SHP77 treated with DMSO at 0.1 percent for 48 hours (cell line): ENCODE data around the gene TEX13A.
"Not testable (repeated sequence)": the region's sequence is repeated elsewhere in the genome, so short reads cannot be mapped to it uniquely, and the experiment has no call there.

Source experiments
- DNase-seq: peaks from one replicate; lab custom pipeline; 2025; lab: John Stamatoyannopoulos, UW

The TEX13A gene, protein sequence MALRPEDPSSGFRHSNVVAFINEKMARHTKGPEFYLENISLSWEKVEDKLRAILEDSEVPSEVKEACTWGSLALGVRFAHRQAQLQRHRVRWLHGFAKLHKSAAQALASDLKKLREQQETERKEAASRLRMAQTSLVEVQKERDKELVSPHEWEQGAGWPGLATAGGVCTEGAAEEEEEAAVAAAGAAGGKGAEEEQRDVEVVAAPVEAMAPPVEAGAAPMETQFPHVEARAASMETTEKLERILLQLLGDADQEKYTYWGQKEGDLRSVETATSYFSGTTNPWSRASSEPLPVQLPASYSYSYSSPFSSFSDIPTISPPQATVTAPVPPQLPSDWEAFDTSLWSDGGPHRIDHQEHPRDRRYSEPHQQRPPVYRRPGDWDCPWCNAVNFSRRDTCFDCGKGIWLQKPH

DNA sequence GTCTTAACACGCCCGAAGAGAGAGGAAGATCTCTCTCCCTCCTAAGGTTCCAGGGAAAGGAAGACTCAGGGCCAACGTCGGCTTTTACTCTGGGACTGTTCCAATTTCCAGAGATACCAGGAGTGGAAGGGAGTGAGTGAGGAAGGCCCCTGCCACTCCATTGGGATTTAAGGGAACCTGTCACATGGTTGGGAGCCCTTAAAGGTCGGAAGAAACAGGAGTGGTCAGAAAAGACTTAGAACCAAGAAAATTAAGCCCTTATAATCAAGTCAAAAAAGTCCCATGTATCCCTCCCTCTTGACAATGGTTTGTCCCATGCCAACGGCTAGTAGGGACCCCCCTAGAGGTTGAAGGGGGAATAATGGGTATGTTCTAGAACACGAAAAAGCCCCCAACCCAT lies at the start of gene TEX13A:
Gene TEX13A, minus strand, starts transcription at position 59 of the 400 bp plus-strand sequence. CDS start 297 bp downstream, outside the sequence.
- no peak for DNase-seq

DNA sequence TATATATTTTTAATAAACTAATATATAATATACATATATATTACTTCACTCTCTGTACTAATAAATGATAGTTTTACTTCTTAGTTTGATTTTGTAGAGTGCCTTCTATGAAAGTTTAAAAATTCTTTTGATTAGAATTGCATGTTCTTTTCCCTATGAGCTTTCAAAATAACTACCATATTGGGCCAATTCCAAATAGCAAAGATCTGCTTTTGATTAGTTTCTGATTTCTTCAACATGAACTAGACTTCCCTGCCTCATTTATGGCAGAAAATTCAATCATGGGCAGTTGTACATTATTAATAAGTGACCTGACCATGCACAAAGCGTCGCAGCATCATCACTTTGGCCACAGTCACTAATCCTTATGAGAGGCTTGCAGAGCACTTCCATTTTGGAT lies 48.9 kb upstream of the TEX13A start:
- no peak for DNase-seq

DNA sequence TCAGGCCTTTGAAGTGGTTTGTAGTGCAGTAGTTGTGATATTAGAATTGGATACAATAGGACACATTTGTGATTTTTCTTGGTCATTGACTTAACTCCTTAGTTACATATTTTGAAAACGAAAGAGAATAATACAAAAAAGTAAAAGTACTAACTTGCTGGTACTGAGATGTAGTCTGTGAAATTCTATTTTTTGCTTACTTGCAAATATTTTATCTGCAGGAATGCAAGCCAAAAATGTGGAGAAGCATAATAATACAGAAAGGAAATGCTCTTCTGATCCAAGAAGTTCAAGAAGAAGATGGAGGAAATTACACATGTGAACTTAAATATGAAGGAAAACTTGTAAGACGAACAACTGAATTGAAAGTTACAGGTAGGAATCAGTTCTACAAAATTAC lies 46.7 kb upstream of the TEX13A start:
- DNase-seq, result no peak

DNA sequence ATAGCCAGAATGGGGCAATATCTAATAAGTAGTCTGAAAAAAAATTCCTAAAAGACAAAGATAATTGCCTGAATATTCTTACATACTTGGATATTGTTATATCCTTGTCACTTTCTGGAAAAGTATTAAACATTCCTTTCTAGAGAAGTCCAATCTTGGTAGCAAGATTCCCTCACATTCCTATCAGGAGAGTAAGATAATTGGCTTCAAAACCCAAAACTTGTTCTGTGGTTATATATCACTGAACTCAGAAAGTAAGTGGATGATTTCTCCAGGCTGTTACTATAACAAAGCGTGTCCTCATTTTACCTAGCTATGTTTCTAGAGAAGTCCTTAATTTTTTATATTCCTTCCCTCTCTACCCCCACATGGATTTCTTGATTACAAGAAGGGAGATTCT lies 46.0 kb upstream of the TEX13A start:
- DNase-seq, result no peak

DNA sequence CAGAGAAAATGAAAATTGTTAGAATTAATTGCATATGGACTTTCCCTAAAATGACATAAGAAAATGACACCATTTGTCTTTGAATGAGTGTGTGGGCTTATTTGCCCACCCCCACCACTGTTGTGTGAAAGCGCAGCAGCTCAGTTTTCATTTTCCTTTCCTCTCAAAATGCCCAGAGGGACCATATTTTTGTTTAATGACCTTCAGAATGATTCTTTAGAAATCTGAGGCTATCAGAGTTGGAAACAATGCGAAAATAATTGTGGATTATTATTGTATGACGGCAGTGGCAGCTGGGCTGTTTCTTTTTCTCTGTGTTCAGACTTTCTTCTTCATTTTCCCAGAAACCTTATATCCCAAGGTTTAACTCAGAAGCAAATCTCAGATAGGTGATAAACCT lies 44.6 kb upstream of the TEX13A start:
- no peak for DNase-seq

DNA sequence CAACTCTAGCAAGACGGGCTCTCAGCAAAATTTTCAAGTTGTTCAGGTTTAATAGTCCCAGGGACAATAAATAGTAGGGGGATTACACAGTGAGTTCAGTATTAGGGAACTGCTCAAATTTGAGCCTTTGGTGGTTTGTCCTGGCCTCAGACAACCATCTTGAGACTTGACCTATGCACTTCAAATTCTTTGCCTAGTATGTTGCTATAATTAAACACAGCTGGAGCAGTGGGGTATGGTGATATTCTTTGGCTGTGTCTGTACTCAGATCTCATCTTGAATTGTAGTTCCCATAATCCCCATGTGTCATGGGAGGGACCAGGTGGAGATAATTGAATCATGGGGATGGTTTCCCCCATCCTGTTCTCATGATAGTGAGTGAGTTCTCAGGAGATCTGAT lies 43.3 kb upstream of the TEX13A start:
- no peak for DNase-seq

DNA sequence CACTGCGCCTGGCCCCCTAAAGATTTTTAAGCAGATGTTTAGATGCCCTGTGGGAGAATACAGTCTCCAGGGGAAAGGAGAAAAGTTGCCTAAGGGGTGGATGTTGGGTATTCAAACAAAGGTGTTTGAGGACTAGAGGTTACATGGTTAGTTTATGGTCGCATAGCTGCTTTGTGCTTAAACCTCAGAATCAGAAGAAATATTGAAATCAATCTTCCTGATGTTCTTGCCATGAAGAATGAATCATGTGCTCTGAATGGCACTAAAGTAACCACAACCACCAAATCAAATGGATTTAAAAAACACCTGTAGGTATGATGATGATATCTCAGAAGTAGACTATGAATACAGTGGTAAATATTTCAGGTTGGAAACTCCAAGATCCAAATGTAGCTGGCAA lies 42.7 kb upstream of the TEX13A start:
- no peak for DNase-seq

DNA sequence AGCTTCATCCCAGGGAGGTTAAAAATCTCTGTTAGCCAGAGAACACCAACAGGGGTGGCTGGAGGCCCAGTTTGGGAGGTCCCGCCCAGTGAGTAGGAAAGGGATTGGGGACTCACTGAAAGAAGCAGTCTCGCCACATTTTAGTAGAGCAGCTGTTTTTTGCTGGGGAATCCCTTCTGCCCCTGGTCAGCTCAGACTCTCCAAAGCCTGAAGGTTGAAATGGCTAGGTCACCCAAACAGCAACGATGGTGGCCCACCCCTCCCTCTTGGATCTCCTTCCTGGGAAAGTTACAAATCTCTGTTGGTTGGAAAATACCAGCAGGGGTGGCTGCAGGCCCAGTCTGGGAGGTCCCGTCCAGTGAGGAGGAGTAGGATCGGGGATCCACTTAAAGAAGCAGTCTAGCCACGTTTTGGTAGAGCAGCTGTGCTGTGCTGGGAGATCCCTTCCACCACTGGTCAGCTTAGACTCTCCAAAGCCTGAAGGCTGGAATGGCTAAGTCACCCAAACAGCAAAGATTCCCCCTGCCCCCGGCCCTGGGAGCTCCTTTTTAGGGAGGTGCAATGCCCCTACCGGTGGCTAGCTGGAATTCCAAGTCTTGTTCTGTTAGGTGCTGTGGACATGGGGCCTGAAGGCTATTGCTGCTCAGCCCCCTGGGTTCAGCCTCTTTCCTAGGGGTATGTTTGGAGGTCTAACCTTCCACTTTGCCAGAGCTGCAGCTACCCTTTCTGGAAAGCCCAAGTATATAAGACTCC lies 40.0 kb upstream of the TEX13A start:
- no peak for DNase-seq

DNA sequence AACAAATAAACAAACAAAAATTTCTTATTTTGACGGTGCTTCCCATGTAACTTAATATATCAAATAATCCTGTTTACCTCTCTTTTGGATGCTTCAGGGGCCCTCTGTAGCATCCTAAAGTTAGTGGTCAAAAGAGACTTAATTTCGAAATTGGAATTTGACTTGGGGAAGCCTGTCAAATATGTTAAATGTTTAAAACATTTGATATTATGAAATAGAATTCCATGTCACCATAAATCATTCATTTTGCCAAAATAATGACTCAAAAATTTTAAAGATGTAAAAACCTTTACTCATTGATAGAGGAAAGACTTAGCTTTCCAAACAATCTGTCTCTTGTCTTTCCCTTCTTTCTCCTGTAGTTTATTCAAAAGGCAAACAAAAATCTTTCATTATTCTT lies 20.6 kb upstream of the TEX13A start:
- no peak for DNase-seq

DNA sequence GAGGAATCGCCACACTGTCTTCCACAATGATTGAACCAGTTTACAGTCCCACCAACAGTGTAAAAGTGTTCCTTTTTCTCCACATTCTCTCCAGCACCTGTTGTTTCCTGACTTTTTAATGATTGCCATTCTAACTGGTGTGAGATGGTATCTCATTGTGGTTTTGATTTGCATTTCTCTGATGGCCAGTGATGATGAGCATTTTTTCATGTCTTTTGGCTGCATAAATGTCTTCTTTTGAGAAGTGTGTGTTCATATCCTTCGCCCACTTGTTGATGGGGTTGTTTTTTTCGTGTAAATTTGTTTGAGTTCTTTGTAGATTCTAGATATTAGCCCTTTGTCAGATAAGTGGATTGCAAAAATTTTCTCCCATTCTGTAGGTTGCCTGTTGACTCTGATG lies 16.9 kb upstream of the TEX13A start:
- not testable (repeated sequence) for DNase-seq

DNA sequence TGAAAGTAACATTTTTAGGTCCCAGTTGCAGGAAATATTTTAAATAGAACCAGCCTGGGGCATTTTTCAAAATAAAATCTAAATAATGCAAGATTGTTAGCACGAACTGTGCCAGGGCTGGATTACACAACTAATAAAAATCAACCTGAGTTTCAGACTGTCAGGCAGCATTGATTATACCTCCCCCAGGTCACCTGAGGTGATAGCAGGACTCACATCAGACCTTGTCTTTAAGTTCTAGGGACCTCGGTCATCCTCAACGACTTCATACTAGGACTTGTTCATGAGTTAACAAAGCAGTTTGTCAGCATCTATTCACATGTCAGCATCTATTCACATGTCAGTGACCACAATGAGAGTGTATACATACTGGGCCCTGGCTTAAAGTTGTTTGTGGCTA lies 8.7 kb upstream of the TEX13A start:
- no peak for DNase-seq

DNA sequence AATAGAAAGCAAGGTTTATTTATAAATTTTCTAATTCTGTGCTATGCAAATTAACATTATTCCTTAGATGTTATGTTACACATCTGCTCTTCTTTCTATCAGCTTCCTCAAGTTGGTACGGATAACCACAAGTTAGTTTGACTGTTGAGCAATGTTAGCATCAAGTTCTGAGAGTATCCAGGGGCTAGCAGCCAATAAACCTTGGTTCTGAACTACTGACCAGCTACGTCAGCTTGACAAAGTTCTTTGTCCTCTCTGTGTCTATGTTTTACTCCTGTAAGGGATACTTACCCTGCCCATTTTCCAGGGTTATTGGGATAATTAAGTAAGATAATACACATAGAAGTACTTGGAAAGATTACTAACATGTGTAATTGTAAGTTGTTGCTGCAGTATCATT lies 8.1 kb upstream of the TEX13A start:
- DNase-seq, result no peak

DNA sequence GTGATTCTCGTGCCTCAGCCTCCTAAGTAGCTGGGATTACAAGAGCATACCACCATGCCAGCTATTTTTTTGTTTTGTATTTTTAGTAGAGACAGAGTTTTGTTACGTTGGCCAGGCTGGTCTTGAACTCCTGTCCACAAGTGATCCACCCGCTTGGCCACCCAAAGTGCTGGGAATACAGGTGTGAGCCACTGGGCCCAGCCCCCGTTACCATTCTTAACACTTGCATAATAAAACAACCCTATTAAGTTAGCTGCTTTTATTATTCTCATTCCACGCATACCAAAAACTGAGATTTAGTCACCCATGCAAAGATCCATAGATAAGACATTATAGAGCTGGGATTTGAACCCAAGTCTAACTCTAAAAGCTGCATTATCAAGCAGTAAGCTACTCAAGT lies 6.0 kb upstream of the TEX13A start:
- DNase-seq, result no peak

DNA sequence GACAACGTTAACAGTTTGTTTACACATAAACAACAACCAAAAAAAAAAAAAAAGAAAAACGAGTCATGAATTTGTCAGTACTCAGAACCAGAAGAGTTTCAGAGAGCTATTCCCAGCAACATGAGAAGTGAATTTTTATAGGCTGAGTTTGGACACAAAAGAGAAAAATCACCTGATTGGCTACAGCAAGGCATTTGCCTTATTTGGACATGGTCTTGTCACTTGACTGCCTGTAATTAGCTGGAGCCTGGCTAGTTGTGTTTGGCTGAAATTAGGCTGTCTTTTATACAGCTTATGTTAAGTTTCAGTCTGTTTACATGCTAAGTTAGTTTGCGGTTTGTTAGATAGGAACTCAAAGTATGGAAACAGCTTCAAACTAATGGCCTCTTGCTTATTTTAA lies 880 bp upstream of the TEX13A start:
- DNase-seq, result no peak

DNA sequence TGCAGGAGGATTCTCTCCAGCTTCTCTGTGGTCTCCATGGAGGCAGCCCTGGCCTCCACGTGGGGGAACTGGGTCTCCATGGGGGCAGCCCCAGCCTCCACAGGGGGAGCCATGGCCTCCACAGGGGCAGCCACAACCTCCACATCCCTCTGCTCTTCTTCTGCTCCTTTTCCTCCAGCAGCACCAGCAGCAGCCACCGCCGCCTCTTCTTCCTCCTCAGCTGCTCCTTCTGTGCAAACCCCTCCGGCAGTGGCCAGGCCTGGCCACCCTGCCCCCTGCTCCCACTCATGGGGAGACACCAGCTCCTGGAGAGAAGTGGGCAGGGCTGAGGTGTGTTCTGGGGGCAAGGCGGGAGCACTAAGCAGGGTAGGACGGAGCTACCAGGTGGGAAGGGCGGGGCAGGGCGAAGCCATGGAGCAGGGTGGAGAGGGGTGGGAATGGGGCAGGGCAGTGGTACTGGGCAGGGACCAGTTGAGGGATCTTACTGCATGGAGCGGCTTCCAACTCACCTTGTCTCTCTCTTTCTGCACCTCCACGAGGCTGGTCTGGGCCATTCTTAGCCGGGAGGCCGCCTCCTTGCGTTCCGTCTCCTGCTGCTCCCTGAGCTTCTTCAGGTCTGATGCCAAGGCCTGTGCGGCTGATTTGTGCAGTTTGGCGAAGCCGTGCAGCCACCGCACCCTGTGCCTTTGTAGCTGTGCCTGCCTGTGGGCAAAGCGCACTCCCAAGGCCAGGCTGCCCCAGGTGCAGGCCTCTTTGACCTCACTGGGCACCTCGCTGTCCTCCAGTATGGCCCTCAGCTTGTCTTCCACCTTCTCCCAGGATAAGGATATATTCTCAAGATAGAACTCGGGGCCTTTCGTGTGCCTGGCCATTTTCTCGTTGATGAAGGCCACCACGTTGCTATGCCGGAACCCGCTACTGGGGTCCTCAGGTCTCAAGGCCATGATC lies 766 bp downstream of the TEX13A start:
- DNase-seq, result no peak

DNA sequence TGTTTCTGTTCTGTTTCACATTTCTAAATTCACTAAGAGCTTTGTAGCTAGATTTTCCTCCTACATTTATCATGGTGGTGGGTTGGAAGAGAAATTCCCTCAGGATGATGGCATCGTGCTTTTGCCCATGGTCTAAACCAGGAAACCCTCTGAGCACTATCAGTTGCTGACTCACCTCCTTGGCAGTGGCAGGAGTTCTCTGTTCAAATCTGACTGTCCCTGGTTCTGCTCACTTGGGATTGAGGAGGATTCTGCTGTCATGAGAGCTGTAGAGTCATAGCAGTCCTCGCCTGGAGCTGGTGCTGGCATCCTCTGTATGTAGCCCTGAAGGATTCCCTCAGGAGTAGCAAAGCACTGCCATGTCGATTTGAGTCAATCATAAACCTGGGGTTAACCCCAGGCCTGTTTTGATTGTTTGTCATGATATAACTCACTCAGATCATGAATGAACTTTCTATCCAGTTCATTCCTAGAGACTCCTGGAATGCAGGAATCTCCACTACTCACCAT lies 9.4 kb downstream of the TEX13A start:
- DNase-seq, result no peak

DNA sequence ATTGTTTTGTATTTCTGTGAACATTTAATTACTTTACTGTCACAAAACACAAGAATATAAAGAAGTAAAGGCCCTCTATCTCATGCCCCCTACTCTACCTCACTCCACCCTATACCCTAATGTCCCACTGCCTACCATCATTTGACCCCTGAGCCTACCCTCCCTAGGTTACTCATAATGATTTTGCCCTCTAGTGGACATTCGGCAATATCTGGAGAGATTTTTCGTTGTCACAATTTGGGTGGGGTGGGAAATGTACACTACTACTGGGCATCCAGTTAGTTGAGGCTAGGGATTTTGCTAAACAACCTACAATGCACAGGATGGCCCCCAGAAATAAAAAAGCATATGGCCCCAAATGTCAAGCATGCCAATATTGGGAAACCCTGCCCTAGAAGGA lies 10.2 kb downstream of the TEX13A start:
- DNase-seq, result no peak

DNA sequence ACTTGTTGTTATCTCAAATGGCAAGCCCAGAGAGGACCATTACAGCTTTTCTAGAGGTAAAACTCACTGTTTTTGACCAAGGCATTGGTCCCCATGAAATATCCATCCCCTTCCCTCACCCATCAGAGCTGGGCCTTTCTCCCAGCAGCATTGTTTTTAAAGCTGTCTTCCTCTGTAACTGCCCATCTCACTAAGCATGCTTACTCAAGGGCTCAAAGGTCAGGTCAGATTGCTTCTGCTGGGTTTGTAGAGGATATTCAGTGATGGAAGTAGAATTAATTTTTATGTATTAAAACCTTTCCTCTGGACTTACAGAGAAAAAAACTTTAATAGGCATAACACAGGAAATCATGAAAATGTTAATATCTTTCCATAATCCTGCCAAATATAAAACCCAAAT lies 11.1 kb downstream of the TEX13A start:
- DNase-seq, result no peak

DNA sequence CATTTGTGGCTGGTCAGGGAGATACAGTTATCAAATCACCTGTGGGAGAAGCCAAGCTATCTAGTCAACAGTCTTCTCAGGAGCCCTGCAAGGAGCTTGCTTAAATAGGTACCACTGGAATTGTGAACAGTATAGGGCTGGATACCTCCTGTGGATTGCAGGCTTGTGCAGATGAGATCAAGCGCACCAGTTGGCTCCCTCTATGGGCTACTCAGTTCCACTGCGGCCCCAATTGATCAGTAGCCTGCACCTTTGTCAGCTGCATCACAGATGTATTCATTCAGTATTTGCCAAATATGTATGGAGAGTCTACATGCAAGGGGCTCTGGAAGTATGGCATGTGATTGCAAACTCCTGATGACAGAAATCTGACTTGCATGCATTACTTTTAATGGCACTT lies 28.6 kb downstream of the TEX13A start:
- DNase-seq, result no peak

DNA sequence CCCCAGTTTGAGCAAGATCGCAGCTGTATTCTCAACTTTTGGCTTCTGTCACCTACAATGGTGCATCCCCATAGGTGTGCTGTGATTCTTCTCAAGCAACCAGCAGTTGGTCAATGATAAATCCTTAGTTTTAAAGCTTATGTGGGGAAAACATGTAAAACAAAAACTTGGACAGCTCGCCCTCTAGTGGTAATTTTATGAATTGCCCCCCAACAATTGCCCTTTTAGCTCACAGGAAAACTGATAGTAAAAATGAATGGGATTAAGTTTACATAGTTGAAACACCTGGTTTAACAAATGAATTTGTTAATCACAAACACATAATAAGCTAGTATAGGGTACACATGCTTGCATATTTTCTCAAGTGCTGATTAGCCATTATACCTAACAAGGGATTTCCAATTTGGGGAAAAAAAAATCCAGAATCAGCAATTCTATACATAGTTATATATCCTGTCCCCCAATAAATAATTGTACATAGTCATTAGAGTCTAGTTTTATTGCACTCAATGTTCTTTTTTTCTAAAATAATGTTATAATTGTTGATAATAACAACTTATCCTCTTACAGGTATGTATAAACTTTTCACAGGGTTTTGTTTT lies 30.1 kb downstream of the TEX13A start:
- no peak for DNase-seq

DNA sequence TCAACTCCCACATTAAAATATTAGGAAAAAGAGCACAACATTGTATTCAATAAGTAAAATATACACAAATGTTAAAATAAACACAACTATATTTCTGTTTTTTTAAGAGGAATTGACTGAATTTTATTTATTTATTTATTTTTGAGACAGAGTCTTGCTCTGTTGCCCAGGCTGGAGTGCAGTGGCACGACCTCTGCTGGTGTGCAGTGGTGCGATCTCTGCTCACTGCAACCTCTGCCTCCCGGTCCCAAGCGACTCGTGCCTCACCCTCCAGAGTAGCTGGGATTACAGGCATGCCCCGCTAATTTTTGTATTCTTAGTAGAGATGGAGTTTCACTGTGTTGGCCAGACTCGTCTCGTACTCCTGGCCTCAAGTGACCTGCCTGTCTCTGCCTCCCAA lies 31.4 kb downstream of the TEX13A start:
- DNase-seq, result no peak

DNA sequence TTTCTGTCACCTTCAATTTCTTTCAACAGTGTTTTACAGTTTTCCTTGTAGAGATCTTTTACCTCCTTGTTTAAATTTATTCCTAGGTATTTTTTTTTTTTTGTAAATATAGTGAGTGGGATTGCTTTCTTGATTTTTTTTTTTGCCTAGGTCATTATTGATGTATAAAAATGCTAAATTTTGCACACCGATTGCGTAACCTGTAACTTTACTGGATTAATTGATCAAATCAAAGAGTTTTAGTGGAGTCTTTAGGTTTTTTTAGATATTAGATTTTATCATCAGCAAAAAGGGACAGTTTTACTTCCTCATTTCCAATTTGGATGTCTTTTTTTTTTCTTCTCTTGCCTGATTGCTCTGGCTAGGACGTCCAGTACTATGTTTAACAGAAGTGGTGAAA lies 40.9 kb downstream of the TEX13A start:
- no peak for DNase-seq
